RWPE1 (cell line): ENCODE measurements around the gene SGPP2.

Experiments used
- CTCF ChIA-PET: fragments of 350-600 bp; sonication (Branson Sonifier 250); formaldehyde crosslinking; extraction: SDS; loops from one replicate; lab custom pipeline; 2021; lab: Yijun Ruan, JAX
- POLR2A ChIA-PET: fragments of 400-600 bp; formaldehyde crosslinking; extraction: SDS; loops from one replicate; lab custom pipeline; 2020; ENCODE audit warnings: antibody characterized with exemption; ENCODE audit not compliant: low non-redundant PET; lab: Yijun Ruan, JAX
- DNase-seq: peaks from one replicate; pipeline ENCODE4 v3.0.0; 2012; ENCODE audit warnings: low spot score
- H3K27ac ChIP-seq: fragments of 450-650 bp; 2 replicates; pipeline ENCODE4 v1.5.1; 2017
- CTCF ChIP-seq: fragments of 450-650 bp; conservative IDR thresholded peaks from 2 replicates; pipeline ENCODE4 v1.5.1; 2017; ENCODE audit warnings: low read depth, mild to moderate bottlenecking

The SGPP2 gene

GRCh38 chr2:222504719-222505118 lies 80.4 kb downstream of the SGPP2 start:
- TF ChIP-seq CTCF: no peak
- no peak for DNase-seq
- CTCF ChIA-PET: interaction anchor here (0.6 kb wide), 1 partner anchor 184 kb away, joined by 3 read pairs; no protein-coding TSS in a partner anchor
- POLR2A ChIA-PET: no interaction called here
- H3K27ac ChIP-seq: no peak overlapping the region

GRCh38 chr2:222506230-222506935 lies 82.0 kb downstream of the SGPP2 start:
- ChIA-PET CTCF (no interaction called here), POLR2A (no interaction called here)
- TF ChIP-seq CTCF: no peak
- no peak for DNase-seq
- no peak overlapping the region for H3K27ac ChIP-seq

- POLR2A ChIA-PET: no interaction called here
- TF ChIP-seq CTCF: no peak
- CTCF ChIA-PET: no interaction called here
- no peak overlapping the region for H3K27ac ChIP-seq
- no peak for DNase-seq
These were observed 90.6 kb downstream of the SGPP2 start for GRCh38 chr2:222514901-222515300.

GRCh38 chr2:222518570-222519381 lies 94.4 kb downstream of the SGPP2 start:
- peak; percentile 87 for DNase-seq
- TF ChIP-seq CTCF: no peak
- POLR2A ChIA-PET: no interaction called here
- no peak overlapping the region for H3K27ac ChIP-seq
- CTCF ChIA-PET: interaction anchor here (1.2 to 1.4 kb wide), 2 partner anchors 43 to 199 kb away, joined by 3 read pairs; a partner anchor contains a TSS

GRCh38 chr2:222521099-222521498 lies 96.8 kb downstream of the SGPP2 start:
- no peak for TF ChIP-seq CTCF
- no peak overlapping the region for H3K27ac ChIP-seq
- ChIA-PET CTCF (interaction anchor here (0.5 kb wide), 1 partner anchor 771 kb away, joined by 3 read pairs; no protein-coding TSS in a partner anchor), POLR2A (no interaction called here)
- DNase-seq: no peak

GRCh38 chr2:222522082-222522481 lies 97.7 kb downstream of the SGPP2 start:
- ChIA-PET CTCF (no interaction called here), POLR2A (no interaction called here)
- no peak for TF ChIP-seq CTCF

More at GRCh38 chr2:222522082-222522481, 97.7 kb downstream of the SGPP2 start:
- DNase-seq: no peak
- H3K27ac ChIP-seq: no peak overlapping the region
